ENCODE results near the gene LRP1B.

LRP1B gene

GRCh38 chr2:140383781-140384180 lies 1747.0 kb downstream of the LRP1B start:
- no peak overlapping the region for H3K4me3 ChIP-seq (ENCODE audit: low read length, poor library complexity, severe bottlenecking)
- H3K9me3 ChIP-seq (ENCODE audit: insufficient read depth, low read depth, low read length), result no peaks in the 10 kb centered on the region
- H3K9me2 ChIP-seq (replicated peaks; ENCODE audit: low read depth, low read length), result no peaks in the 10 kb centered on the region
- no peak overlapping the region for H2AFZ ChIP-seq (ENCODE audit: low read length)
- no peaks in the 10 kb centered on the region for H3K4me1 ChIP-seq (ENCODE audit: insufficient read depth, low read length, poor library complexity, severe bottlenecking)
- H3K79me2 ChIP-seq (ENCODE audit: insufficient read depth, low read length), result no peaks in the 10 kb centered on the region
- no peak overlapping the region for H3K9ac ChIP-seq (ENCODE audit: low read depth, low read length, poor library complexity, severe bottlenecking)
- TF ChIP-seq CTCF (conservative IDR thresholded peaks at IDR 0.05; ENCODE audit: low read length) (no peak), EZH2phosphoT487 (IDR thresholded peaks at IDR 0.05; ENCODE audit: borderline replicate concordance) (no peak)
- no peaks in the 10 kb centered on the region for H4K20me1 ChIP-seq (ENCODE audit: insufficient read depth, low read length, poor library complexity, severe bottlenecking)
- H3F3A ChIP-seq (ENCODE audit: low read depth), result no peaks in the 10 kb centered on the region
- no peaks in the 10 kb centered on the region for H3K27me3 ChIP-seq (ENCODE audit: insufficient read depth, low read length, poor library complexity, severe bottlenecking)
- no peak overlapping the region for H3K4me2 ChIP-seq (ENCODE audit: low read depth, low read length, poor library complexity, severe bottlenecking)
- no peaks in the 10 kb centered on the region for H3K36me3 ChIP-seq (ENCODE audit: insufficient read depth, low read length)

- no peaks in the 10 kb centered on the region for H3K9me2 ChIP-seq (replicated peaks; ENCODE audit: low read depth, low read length)
- no peaks in the 10 kb centered on the region for H3F3A ChIP-seq (ENCODE audit: low read depth)
- H3K79me2 ChIP-seq (ENCODE audit: insufficient read depth, low read length), result no peaks in the 10 kb centered on the region
- H3K36me3 ChIP-seq (ENCODE audit: insufficient read depth, low read length), result no peaks in the 10 kb centered on the region
- H4K20me1 ChIP-seq (ENCODE audit: insufficient read depth, low read length, poor library complexity, severe bottlenecking), result no peaks in the 10 kb centered on the region
- TF ChIP-seq CTCF (conservative IDR thresholded peaks at IDR 0.05; ENCODE audit: low read length), result no peak
- no peak for TF ChIP-seq EZH2phosphoT487 (IDR thresholded peaks at IDR 0.05; ENCODE audit: borderline replicate concordance)
- H3K4me1 ChIP-seq (ENCODE audit: insufficient read depth, low read length, poor library complexity, severe bottlenecking), result no peaks in the 10 kb centered on the region
- H3K9me3 ChIP-seq (ENCODE audit: insufficient read depth, low read depth, low read length), result no peaks in the 10 kb centered on the region
- no peak overlapping the region for H3K9ac ChIP-seq (ENCODE audit: low read depth, low read length, poor library complexity, severe bottlenecking)
- H3K4me3 ChIP-seq (ENCODE audit: low read length, poor library complexity, severe bottlenecking), result no peak overlapping the region
- no peak overlapping the region for H3K4me2 ChIP-seq (ENCODE audit: low read depth, low read length, poor library complexity, severe bottlenecking)
- H3K27me3 ChIP-seq (ENCODE audit: insufficient read depth, low read length, poor library complexity, severe bottlenecking), result no peaks in the 10 kb centered on the region
- H2AFZ ChIP-seq (ENCODE audit: low read length), result no peak overlapping the region
These were observed 1754.1 kb downstream of the LRP1B start for GRCh38 chr2:140376686-140377085.

- Histone ChIP-seq H2AFZ (ENCODE audit: low read length) (no peak overlapping the region), H4K20me1 (ENCODE audit: insufficient read depth, low read length, poor library complexity, severe bottlenecking) (no peaks in the 10 kb centered on the region), H3K9ac (ENCODE audit: low read depth, low read length, poor library complexity, severe bottlenecking) (no peak overlapping the region), H3K9me3 (ENCODE audit: insufficient read depth, low read depth, low read length) (no peaks in the 10 kb centered on the region), H3K9me2 (replicated peaks; ENCODE audit: low read depth, low read length) (no peaks in the 10 kb centered on the region), H3K27me3 (ENCODE audit: insufficient read depth, low read length, poor library complexity, severe bottlenecking) (no peaks in the 10 kb centered on the region), H3K79me2 (ENCODE audit: insufficient read depth, low read length) (no peaks in the 10 kb centered on the region), H3K4me2 (ENCODE audit: low read depth, low read length, poor library complexity, severe bottlenecking) (no peak overlapping the region), H3F3A (ENCODE audit: low read depth) (no peaks in the 10 kb centered on the region), H3K4me3 (ENCODE audit: low read length, poor library complexity, severe bottlenecking) (no peak overlapping the region), H3K4me1 (ENCODE audit: insufficient read depth, low read length, poor library complexity, severe bottlenecking) (no peaks in the 10 kb centered on the region), H3K36me3 (ENCODE audit: insufficient read depth, low read length) (no peaks in the 10 kb centered on the region)
- no peak for TF ChIP-seq EZH2phosphoT487 (IDR thresholded peaks at IDR 0.05; ENCODE audit: borderline replicate concordance)
- TF ChIP-seq CTCF (conservative IDR thresholded peaks at IDR 0.05; ENCODE audit: low read length), result no peak
These were observed 1767.7 kb downstream of the LRP1B start for GRCh38 chr2:140363131-140363530.
